ENCODE measurements around the gene ATP6V1G1. TPM values are rescaled to one million over a fixed set of nuclear protein-coding genes. Genes with fewer than 3 reads are reported as not detected.

The ATP6V1G1 gene
- total and polyA plus RNA-seq, 2 of the 13 experiments (the other 11 are each of a cell fraction or from before 2014, with no cell fraction given), result 108 to 158 TPM

DNA sequence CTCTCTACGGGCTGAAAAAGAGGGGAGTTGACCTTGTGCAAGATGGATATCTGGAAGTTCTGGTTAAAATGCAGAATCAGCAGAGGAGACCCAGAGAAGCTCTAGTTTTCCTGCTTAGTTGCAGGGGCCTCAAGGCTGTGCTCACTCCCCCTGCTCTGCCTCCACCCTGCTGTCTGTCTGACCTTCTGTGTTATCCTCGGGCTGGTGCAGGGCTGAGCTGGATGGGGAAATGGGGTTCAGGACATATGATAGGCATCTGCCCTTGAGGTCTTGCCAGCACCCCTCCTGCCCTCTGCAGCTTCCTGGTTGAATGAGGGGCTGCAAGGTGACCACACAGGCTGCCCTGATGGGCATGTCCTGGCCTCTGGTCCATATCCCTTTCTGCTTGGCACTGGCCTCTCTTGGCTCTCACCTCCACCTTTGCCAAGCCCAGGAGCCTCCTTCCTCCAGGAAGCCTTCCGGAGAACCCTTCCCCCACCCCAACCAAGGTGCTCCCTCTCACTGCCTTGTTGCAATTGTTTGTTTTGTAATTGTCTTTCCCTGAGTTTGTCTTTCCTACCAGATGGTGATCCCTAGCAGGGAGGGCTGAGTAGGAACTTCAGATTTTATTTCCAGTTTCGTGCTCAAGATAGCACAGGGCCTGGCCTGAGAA lies 24.8 kb downstream of the ATP6V1G1 start (continued):
- TF ChIP-seq, protein P1, sequence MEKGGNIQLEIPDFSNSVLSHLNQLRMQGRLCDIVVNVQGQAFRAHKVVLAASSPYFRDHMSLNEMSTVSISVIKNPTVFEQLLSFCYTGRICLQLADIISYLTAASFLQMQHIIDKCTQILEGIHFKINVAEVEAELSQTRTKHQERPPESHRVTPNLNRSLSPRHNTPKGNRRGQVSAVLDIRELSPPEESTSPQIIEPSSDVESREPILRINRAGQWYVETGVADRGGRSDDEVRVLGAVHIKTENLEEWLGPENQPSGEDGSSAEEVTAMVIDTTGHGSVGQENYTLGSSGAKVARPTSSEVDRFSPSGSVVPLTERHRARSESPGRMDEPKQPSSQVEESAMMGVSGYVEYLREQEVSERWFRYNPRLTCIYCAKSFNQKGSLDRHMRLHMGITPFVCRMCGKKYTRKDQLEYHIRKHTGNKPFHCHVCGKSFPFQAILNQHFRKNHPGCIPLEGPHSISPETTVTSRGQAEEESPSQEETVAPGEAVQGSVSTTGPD (CRISPR knock-in tag; IDR thresholded peaks at IDR 0.05), result no peak
- no peak for TF ChIP-seq MIXL1 (CRISPR knock-in tag; IDR thresholded peaks at IDR 0.05)
- TF ChIP-seq GTF2F1 (IDR thresholded peaks at IDR 0.05; ENCODE audit: low read length), result no peak
- TF ChIP-seq, protein P2, sequence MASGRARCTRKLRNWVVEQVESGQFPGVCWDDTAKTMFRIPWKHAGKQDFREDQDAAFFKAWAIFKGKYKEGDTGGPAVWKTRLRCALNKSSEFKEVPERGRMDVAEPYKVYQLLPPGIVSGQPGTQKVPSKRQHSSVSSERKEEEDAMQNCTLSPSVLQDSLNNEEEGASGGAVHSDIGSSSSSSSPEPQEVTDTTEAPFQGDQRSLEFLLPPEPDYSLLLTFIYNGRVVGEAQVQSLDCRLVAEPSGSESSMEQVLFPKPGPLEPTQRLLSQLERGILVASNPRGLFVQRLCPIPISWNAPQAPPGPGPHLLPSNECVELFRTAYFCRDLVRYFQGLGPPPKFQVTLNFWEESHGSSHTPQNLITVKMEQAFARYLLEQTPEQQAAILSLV (CRISPR knock-in tag; IDR thresholded peaks at IDR 0.05; ENCODE audit: borderline replicate concordance), result 0 out of 2 replicates have a peak, but pooled peaks have one; percentile 38
- TF ChIP-seq ZBTB43 (CRISPR knock-in tag; conservative IDR thresholded peaks at IDR 0.05), result no peak
- TF ChIP-seq RBM22 (optimal IDR thresholded peaks at IDR 0.05; ENCODE audit: low read length), result no peak
- TF ChIP-seq HCFC1 (IDR thresholded peaks at IDR 0.05; ENCODE audit: low read depth, low read length), result no peak
- no peak for TF ChIP-seq TRAFD1 (CRISPR knock-in tag; IDR thresholded peaks at IDR 0.05; ENCODE audit: borderline replicate concordance)
- no peak for TF ChIP-seq ZNF292 (CRISPR knock-in tag; IDR thresholded peaks at IDR 0.05; ENCODE audit: borderline replicate concordance, low read depth)
- no peak for TF ChIP-seq RARG (CRISPR knock-in tag; IDR thresholded peaks at IDR 0.05; ENCODE audit: low read depth)
- TF ChIP-seq ATF7 (IDR thresholded peaks at IDR 0.05), result no peak
- TF ChIP-seq ATF7 (CRISPR knock-in tag; IDR thresholded peaks at IDR 0.05), result no peak
- 0 out of 2 replicates have a peak, but pooled peaks have one; percentile 30 for TF ChIP-seq YEATS2 (CRISPR knock-in tag; IDR thresholded peaks at IDR 0.05; ENCODE audit: borderline replicate concordance)
- no peak for TF ChIP-seq ZNF652 (CRISPR knock-in tag; IDR thresholded peaks at IDR 0.05; ENCODE audit: borderline replicate concordance, low read depth)
- TF ChIP-seq SMYD3 (CRISPR knock-in tag; IDR thresholded peaks at IDR 0.05), result no peak
- TF ChIP-seq SYNCRIP (IDR thresholded peaks at IDR 0.05; ENCODE audit: insufficient read depth, low read depth, low read length), result no peak
- TF ChIP-seq PHB2 (IDR thresholded peaks at IDR 0.05; ENCODE audit: partially characterized antibody), result no peak
- 0 out of 4 replicates have a peak, but pooled peaks of 1 of the 2 experiments have one; percentile 13 for TF ChIP-seq MAFK (conservative IDR thresholded peaks at IDR 0.05 in 1 of 2, IDR thresholded peaks at IDR 0.05 in 1 of 2; ENCODE audit: low read length in 2 of 2)
